ENCODE data around the gene OR52H1. TPM values are rescaled to one million over a fixed set of nuclear protein-coding genes. Genes with fewer than 3 reads are reported as not detected.
A peak's percentile ranks its signal among the peaks of the same experiment; 100 is the strongest.

Gene OR52H1
- total RNA-seq, 6 donors from 2014 or later, result 0.24 to 0.55 TPM; not detected in 4

DNA sequence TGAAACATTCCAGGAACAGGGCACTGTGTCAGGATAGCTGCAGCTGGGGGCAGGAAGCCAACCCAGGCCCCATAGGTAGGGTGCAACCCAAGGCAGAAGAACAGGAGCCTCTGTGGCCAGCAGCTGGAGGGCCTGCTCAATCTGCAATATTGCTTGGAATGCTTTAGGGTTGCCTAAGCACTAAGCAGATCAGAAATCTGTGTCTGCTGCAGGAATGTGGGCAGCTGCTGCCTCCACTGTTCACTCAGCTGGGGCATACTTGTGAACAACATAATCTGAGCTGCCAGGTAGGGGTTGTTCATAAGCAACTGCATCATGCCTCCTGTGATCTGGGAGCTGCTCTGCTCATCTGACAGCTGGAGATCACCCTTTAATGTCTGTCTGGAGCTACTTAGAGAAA lies 33.5 kb downstream of the OR52H1 start:
- H3K36me3 ChIP-seq, result no peaks in the 10 kb centered on the region
- peak in 1 of 2 donors; percentile 12 for ATAC-seq (ENCODE audit: low FRiP score in 2 of 2)

DNA sequence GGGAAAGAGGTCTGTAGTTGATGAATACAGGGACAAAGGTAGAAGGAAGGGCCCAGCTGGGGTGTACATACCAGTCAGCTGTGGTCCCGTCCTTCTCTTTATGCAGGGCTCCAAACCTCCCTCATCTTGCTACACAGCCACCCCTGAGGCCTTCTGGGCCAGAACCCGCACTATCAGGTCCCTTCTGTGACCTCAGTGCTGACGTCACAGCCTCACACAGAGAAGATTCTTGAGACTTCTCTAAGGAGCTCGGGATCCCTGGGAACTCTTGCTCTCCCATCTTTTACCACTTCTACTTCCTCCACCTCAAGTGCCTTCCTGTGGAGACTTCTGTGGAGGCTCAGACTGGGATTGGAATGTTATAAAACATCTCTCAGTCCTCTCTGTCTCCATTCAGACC lies 38.5 kb downstream of the OR52H1 start, which contains the start of gene UBQLN3:
TSS of gene UBQLN3 (minus strand) at position 155 of the 400 bp plus-strand sequence. CDS start 399 bp downstream, outside the sequence.
- DNase-seq (no peak), ATAC-seq (ENCODE audit: low FRiP score in 2 of 2) (no peak)
- no peaks in the 10 kb centered on the region for H3K9me3 ChIP-seq
- 73 to 85% methylated on average over 3 to 4 of the region's 4 CpGs for WGBS, 2 donors
- no peak within 1 kb of the TSS for H3K27ac ChIP-seq
- no peaks in the 10 kb centered on the region for H3K27me3 ChIP-seq
- H3K4me3 ChIP-seq, result no peak within 1 kb of the TSS
- no peaks in the 10 kb centered on the region for H3K36me3 ChIP-seq
- H3K4me1 ChIP-seq, result no peaks in the 10 kb centered on the region
- TF ChIP-seq POLR2A (IDR thresholded peaks at IDR 0.05) (no peak), POLR2AphosphoS5 (IDR thresholded peaks at IDR 0.05) (no peak), EP300 (IDR thresholded peaks at IDR 0.05) (no peak)
- TF ChIP-seq, protein P1, sequence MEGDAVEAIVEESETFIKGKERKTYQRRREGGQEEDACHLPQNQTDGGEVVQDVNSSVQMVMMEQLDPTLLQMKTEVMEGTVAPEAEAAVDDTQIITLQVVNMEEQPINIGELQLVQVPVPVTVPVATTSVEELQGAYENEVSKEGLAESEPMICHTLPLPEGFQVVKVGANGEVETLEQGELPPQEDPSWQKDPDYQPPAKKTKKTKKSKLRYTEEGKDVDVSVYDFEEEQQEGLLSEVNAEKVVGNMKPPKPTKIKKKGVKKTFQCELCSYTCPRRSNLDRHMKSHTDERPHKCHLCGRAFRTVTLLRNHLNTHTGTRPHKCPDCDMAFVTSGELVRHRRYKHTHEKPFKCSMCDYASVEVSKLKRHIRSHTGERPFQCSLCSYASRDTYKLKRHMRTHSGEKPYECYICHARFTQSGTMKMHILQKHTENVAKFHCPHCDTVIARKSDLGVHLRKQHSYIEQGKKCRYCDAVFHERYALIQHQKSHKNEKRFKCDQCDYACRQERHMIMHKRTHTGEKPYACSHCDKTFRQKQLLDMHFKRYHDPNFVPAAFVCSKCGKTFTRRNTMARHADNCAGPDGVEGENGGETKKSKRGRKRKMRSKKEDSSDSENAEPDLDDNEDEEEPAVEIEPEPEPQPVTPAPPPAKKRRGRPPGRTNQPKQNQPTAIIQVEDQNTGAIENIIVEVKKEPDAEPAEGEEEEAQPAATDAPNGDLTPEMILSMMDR (IDR thresholded peaks at IDR 0.05), result no peak

More for the DNA sequence above, 33.5 kb downstream of the OR52H1 start:
- no peaks in the 10 kb centered on the region for H3K9me3 ChIP-seq
- DNase-seq, result no peak
- no peaks in the 10 kb centered on the region for H3K4me1 ChIP-seq
- H3K27me3 ChIP-seq, result no peaks in the 10 kb centered on the region
- no peak overlapping the region for H3K4me3 ChIP-seq
- TF ChIP-seq EP300 (IDR thresholded peaks at IDR 0.05) (no peak), POLR2A (IDR thresholded peaks at IDR 0.05) (no peak), POLR2AphosphoS5 (IDR thresholded peaks at IDR 0.05) (no peak)
- TF ChIP-seq, protein P1 (IDR thresholded peaks at IDR 0.05), result no peak
- H3K27ac ChIP-seq, result no peak overlapping the region

- DNase-seq, result no peak
- H3K4me1 ChIP-seq, result no peaks in the 10 kb centered on the region
- no peak overlapping the region for H3K4me3 ChIP-seq
- no peak overlapping the region for H3K27ac ChIP-seq
- WGBS, 2 donors, result 97 to 98% methylated on average over 5 to 8 of the region's 8 CpGs
- no peak for ATAC-seq (ENCODE audit: low FRiP score in 2 of 2)
- no peak for TF ChIP-seq POLR2A (IDR thresholded peaks at IDR 0.05)
- TF ChIP-seq POLR2AphosphoS5 (IDR thresholded peaks at IDR 0.05), result no peak
- no peak for TF ChIP-seq EP300 (IDR thresholded peaks at IDR 0.05)
- no peaks in the 10 kb centered on the region for H3K9me3 ChIP-seq
- no peaks in the 10 kb centered on the region for H3K36me3 ChIP-seq
- no peaks in the 10 kb centered on the region for H3K27me3 ChIP-seq
These were observed 39.7 kb downstream of the OR52H1 start for GRCh38 chr11:5508605-5509004.

DNA sequence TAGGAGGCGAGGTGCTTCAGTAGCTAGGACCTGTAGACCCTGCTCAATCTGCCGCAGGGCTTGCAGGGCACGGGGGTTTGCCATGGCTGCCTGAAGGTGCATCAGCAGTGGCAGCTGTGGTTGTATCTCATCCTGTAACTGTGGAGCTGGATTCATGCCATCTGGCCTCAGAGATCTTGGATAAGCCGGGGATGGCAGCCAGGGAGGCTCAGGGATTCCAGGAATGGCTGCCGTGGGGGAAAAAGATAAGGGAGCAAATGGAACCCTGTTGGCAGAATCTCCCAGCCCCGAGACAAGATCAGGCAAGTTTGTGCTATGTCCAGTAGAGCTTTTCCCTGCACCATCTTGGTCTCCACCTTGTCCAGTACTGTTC lies 40.4 kb downstream of the OR52H1 start:
- TF ChIP-seq POLR2A (IDR thresholded peaks at IDR 0.05), result no peak
- ATAC-seq (ENCODE audit: low FRiP score in 2 of 2) (no peak), DNase-seq (peak in 1 of 2 donors; percentile 17)
- Histone ChIP-seq H3K4me3 (no peak overlapping the region), H3K4me1 (no peaks in the 10 kb centered on the region), H3K9me3 (no peaks in the 10 kb centered on the region), H3K27me3 (no peaks in the 10 kb centered on the region), H3K27ac (no peak overlapping the region), H3K36me3 (no peaks in the 10 kb centered on the region)
- 69 to 73% methylated on average over 4 to 6 of the region's 6 CpGs for WGBS, 2 donors

- DNase-seq (no peak), ATAC-seq (ENCODE audit: low FRiP score in 2 of 2) (peak in 1 of 2 donors; percentile 42)
- no peak overlapping the region for H3K4me3 ChIP-seq
- H3K36me3 ChIP-seq, result no peaks in the 10 kb centered on the region
- WGBS, 2 donors, result 84 to 88% methylated on average over 9 of the region's 9 CpGs
- no peak overlapping the region for H3K27ac ChIP-seq
- no peaks in the 10 kb centered on the region for H3K4me1 ChIP-seq
- no peaks in the 10 kb centered on the region for H3K27me3 ChIP-seq
- no peaks in the 10 kb centered on the region for H3K9me3 ChIP-seq
- TF ChIP-seq, protein P1 (IDR thresholded peaks at IDR 0.05), result no peak
- TF ChIP-seq POLR2AphosphoS5 (IDR thresholded peaks at IDR 0.05), result no peak
- no peak for TF ChIP-seq EP300 (IDR thresholded peaks at IDR 0.05)
- no peak for TF ChIP-seq POLR2A (IDR thresholded peaks at IDR 0.05)
These were observed 41.0 kb downstream of the OR52H1 start for GRCh38 chr11:5507177-5507932.
